Activated T-cell treated with anti-CD3 and anti-CD28 coated beads for 24 hours (primary cell): Measurements from ENCODE around the gene TRIM52.
A peak's percentile ranks its signal among the peaks of the same experiment; 100 is the strongest.
"Not testable (repeated sequence)": the region's sequence is repeated elsewhere in the genome, so short reads cannot be mapped to it uniquely, and the experiment has no call there.

Experiments used
- DNase-seq: peaks from one replicate; pipeline ENCODE4 v3.0.0-alpha.2; 2020; ENCODE audit warnings: low read depth

The TRIM52 gene

DNA sequence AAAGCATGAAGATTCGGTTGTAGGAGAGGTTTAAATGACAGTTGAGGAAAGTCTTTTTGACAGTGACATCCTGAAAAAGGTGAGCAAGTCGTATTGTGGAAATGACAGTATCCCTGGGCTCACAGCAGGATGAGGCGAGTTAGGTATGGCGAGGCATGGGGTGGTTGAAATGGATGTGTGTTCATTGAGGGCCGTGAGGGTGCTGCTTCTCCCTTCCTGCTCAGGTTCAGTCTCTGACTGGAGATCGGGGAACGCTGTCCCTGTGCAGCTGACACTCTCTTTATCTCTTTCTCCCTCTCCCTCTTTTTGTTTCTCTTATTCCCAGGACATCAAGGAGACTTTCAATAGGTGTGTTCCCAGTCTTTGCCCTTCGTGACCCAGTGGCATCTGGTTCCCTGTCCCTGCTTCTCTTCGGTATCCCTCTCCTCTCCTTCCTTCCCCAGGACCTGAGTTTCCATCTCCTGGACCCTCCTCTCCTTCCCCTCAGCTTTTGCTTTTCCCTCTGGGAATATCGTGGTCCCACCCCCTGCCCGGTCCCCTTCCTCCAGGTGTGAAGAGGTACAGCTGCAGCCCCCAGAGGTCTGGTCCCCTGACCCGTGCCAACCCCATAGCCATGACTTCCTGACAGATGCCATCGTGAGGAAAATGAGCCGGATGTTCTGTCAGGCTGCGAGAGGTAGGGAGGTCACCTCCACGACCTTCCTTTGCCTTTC, 27.7 kb downstream of the TRIM52 start:
- no peak for DNase-seq

DNA sequence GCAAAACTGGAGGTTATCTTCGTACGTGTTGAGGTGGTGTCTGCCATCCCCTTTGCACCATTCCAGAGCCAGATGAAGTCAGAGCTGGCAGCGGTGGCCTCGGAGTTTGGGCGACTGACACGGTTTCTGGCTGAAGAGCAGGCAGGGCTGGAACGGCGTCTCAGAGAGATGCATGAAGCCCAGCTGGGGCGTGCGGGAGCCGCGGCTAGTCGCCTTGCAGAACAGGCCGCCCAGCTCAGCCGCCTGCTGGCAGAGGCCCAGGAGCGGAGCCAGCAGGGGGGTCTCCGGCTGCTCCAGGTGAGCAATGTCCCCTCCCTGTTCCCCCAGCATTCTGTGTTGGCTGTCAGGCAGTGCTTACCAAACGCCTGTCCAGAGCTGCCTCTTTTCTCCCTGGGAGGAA, 28.4 kb downstream of the TRIM52 start:
- no peak for DNase-seq

DNA sequence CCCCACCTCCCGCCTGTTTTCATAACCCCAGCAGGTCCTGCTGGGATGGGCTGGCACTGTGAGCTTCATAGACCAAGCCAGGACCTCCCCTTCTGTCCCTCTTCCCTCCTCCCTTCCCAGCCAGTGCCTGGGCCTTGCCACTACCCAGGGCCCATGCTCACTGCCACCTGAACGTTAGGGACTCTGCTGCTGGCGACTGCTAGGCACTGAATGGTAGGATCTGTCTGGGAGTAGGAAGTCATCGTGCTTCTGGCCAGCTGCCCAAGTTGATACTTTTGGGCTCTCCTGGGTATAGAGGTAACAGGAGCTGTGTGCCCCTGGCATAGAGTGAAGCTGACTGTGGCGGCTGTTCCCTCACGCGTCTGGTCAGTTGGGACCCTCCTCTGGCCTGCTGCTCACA, 29.5 kb downstream of the TRIM52 start:
- no peak for DNase-seq

DNA sequence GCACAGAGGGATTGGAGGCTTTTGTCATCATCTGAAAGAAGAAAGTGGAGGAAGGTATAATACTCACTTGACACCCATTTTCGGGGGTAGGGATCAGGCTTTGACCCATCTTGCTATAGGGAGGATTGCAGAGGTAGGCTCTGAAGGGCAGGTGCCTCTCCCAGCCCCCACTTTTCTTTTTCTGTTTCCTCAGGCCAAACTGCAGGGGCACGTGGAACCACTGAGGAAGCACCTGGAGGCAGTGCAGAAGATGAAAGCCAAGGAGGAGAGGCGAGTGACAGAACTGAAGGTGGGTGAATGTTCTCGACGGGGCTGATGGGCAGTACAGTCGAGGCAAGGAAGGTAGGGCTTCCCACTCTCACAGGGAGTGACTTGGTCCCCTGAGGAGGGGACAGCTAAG, 30.4 kb downstream of the TRIM52 start:
- no peak for DNase-seq

DNA sequence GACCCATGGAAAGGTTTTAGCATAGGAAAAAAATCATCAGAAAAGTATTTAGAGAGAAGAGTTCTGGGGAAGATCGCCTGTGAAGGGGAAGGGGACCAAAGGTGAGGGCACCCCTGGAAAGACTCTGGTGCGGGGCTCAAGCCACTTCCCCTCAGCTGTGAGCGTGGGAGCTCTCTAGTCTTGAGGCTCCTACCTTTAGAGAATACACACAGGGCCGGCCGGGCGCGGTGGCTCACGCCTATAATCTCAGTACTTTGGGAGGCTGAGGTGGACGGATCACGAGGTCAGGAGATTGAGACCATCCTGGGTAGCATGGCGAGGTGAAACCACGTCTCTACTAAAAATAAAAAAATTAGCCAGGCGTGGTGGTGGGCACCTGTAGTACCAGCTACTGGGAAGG, 30.9 kb downstream of the TRIM52 start:
- DNase-seq, result no peak

DNA sequence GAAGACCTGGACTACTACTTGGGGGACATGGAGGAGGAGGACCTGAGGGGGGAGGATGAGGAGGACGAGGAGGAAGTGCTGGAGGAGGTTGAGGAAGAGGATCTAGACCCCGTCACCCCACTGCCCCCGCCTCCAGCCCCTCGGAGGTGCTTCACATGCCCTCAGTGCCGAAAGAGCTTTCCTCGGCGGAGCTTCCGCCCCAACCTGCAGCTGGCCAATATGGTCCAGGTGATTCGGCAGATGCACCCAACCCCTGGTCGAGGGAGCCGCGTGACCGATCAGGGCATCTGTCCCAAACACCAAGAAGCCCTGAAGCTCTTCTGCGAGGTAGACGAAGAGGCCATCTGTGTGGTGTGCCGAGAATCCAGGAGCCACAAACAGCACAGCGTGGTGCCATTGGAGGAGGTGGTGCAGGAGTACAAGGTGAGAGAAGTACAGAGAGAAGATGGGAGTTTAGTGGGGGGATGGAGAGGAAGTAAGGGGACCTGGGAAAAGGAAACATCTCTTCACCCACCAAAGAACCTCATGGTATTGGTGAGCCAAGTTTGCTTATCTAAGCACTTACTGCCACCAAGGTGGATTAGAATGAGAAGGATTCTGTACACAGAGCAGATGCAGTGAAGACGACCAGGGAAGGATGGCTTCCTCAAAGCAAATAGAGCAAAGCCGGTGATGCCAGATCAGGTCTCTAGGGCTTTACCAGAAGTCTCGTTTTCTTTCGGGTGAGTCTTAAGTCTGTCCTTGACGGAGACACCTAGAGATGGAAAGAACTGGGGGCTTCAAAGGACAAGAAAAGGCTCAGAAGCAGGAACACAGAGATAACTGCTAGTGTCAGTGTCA, 36.3 kb downstream of the TRIM52 start:
- no peak for DNase-seq

DNA sequence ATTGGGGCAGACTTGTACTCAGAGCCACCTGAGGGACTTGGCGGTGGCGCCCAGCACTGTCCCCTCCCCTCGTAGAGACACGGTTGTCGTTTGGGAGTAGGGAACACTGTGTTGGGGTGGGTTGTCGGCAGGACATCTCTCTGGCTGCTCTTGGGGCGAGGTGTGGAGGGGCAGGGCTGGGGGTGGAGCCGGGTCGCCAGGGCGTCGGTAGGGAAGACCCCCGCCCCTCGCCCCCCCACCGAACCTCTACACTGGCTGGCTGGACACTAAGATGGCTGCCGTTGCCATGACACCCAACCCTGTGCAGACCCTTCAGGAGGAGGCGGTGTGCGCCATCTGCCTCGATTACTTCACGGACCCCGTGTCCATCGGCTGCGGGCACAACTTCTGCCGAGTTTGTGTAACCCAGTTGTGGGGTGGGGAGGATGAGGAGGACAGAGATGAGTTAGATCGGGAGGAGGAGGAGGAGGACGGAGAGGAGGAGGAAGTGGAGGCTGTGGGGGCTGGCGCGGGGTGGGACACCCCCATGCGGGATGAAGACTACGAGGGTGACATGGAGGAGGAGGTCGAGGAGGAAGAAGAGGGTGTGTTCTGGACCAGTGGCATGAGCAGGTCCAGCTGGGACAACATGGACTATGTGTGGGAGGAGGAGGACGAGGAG, 37.1 kb downstream of the TRIM52 start:
- DNase-seq, result no peak

DNA sequence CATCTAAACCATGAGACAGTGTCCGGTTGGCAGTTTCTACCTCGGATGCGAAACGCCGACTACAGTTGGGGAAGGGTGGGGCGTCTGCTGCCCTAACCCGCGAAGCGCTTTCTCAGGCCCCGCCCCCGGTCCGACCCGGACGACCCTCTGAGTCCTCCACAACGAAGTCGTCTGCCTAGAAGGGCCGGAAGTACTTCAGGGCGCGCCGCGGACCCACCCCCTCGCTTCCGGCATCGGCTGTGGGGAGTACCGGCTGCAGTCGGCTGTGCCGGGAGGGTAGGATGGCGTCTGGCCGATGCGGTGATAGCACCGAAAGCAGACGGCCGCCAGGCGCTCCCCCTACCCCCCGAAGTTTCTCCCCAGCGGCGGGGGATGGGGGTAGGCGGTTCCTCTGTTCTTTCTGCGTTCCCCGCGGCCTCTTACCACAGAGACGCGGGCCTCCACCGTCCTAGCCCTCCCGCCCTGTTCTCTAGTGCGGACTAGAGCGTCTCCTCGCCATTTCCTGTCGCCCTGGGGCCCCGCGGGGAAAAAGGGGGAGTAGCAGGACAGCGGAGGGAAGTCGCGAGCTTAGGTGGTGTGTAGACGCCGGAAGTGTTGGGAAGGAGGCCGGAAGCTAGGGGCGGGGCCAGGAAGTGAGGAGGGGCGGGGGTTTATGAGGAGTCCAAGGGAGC, 37.8 kb downstream of the TRIM52 start, which contains the start of gene TRIM41:
TSS of gene TRIM41 (plus strand) at position 224 of the 671 bp plus-strand sequence. CDS start 719 bp downstream, outside the sequence.
- DNase-seq, result peak; percentile 97

DNA sequence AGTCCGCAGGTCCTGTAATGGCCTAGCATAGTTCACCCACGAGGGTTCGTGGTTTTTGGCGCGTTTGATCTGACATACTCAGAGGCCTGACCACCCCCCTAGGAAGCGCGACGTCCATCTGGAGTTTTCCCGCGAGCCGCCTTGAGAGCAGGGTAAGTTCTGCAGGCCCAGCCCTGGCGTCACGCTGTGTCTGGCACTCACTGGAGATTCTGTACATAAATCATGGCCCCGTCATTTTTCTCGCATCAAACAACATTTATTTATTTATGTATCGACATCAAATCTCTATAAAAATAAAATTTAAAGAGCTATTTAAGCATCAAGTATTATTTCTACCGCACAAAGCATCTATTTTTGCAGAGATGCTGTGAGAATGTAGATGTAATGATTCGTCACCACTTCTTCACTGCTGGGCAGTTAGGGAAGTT, 38.3 kb downstream of the TRIM52 start:
- DNase-seq, result no peak

DNA sequence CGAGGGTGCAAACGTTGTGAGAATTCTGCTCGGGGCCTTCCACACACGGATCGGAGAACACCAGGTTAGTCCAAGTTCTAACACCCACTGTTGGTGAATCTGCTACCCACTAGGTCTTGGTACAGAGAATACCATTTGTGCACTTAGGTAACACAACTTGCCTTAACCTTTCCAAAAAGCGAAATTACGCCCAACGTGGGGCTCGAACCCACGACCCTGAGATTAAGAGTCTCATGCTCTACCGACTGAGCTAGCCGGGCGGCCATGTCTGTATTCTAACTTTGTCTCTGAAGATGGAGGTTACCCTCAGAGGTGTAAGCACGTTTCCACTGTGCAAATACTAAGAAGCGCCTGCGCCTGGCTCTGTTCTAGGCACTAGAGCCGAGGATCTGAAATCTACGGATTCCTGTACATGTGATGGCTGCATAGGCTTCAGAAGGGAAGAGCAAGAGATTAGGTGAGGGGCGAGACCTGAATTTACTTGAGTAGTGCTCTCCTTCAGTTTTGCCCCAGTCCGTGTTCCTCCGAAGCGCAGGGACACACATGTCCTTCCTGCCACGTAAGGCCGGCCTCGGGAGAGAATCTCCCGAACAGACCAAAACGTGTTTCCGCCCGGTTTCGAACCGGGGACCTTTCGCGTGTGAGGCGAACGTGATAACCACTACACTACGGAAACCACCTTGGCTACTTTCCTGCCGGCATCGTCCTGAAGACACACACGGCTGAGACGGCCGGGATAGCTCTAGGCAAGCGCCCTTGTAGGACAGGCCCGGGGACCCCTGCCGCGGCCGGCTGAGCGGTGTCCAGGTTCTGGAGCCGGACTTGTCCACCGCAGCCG, 38.9 kb downstream of the TRIM52 start:
- DNase-seq, result peak; percentile 97

DNA sequence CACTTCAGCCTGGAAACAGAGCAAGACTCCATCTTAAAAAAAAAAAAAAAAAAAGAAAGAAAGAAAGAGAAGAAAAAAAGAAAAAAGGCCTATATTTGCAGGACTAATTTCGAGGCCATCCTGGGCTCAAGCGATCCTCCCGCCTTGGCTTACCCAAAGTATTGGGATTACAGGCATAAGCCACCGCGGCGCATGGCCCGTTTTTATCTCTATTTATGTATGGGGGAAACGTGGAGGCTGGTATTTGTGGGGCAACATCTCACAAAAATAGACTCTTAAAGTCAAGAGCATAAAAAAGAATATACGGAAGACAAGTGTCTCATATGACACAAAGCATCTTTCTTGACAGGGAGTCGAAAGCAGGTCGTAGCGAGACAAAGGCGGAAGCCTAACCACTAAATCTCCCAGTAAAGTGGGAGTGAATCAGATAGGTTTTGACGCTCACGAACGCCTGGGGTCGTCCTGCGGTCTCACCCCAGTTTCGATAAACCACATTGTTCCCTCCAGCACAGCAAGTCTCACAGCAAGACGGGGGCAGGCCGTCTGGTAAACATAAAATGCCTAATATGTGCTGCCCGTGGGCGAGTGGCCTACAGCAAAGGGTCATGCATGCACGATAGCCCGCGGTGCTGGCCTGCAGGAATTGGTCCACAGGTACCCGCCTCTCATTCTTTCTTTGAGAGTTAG, 39.7 kb downstream of the TRIM52 start:
- DNase-seq, result no peak

DNA sequence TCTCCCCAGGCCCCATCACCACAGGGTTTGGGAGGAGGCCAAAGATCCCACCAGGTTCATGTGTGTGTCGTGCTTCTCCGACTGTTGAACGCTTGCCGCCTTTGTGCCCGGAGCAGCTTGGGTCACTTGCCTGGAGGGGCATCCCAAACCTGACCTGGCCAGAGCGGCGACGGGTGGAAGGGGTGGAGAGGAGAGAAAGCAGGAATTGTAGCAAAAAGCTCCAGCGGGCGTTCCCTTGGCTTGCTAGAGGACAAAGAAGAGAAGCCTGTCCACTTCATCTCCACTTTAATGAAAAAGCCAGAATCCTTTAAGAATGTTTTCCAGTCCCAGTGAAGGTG, 40.8 kb downstream of the TRIM52 start:
- no peak for DNase-seq

DNA sequence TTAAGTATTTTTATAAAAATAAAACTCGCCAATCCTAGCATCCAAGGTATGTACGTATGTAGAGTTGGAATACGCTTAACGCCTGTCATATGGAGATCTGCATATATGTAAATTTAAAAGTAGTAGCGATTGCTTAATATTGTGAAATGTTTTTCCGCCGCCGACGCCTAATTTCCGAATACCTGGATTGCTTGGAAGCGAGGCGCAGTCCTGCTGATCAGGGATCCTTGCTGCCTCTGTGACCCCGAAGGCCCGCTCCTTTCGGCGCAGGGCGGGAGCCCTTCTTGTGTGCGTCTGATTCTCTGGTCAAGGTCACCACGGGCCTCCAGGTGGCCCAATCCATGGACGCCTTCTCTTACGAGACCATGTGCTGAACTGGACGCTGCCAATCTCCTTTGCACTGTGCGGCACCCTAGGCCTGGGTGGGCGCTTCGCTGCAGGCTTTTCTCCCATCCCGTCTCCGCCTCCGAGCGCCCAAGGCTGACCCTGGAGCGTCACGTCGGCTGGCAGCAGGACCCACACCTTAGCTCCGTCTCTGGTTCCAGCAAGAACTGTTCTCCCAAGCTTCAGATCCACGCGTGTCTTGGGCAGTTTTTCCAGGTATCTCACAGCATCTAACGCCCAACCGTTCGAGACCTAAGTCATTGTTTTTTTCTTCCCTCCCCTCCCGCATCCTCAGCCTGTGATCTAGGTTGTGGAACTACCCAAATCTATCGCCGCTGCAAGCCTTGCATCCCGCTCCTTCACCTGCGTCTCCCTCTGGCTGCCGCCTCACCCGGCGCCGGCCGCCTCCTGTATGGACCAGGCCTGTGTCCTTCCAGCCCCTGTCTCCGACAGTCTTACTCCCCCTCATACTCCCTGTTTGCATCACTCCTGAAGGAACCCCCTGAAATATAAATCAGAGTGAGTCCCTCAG, 41.4 kb downstream of the TRIM52 start:
- no peak for DNase-seq

DNA sequence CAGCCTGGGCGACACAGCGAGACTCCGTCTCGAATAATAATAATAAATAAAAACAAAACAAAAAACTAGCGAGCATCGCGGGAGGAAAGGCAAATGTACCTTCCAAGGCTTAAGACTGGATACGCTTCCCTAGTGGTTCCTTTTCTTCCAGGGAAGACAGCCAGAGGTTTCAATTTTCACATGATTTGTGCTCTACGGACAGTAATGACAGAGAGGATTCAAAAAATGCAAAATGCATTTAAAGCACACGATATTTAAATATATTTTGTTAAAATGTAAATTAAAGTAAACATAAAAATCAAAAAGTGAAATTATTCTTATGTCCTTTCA, 42.2 kb downstream of the TRIM52 start:
- no peak for DNase-seq

DNA sequence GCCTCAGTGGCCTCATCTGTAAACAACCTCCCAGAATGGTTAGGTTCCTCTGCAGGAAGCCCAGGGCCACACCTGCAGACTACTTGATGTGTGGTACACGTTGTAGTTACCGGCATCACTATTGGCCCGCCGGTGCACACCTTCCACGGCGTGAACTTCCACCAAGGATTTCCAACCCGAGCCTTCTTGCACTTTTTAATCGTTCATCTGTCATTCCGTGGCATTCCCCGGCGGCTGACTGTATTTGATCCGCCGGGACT, 43.2 kb downstream of the TRIM52 start:
- no peak for DNase-seq

DNA sequence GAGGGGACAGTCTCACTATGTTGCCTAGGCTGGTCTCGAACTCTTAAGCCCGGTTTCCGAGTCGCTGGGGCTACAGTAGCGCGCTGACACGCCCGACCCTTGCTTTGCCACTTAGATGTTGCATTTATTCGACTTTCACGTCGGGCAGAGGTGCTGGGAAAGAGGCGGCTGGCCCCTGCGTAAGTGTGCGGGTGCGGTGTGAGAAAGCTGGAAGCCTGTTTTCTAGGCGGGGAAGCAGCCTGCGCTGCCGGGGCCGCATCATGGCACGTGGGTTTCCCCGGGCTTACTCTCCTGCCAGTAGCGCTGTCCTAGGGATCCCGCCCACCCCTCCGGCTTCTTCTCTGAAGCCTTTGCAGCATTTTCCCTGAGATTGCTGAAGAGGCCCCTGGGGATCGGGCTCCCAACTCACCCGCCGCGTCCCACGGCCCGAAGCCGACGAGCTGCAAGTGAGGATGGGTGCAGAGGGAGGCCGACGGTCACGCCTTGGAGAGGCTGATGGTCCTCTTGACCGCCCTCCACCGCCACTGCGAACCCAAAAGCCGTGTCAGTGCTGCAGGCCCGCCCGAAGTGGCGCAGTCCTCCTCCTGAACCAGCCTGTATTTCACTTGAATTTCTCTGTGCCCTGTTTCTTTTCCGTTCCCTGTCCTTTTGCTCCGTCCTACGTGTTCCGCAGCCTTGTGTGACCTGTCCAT, 43.7 kb downstream of the TRIM52 start:
- peak; percentile 59 for DNase-seq

DNA sequence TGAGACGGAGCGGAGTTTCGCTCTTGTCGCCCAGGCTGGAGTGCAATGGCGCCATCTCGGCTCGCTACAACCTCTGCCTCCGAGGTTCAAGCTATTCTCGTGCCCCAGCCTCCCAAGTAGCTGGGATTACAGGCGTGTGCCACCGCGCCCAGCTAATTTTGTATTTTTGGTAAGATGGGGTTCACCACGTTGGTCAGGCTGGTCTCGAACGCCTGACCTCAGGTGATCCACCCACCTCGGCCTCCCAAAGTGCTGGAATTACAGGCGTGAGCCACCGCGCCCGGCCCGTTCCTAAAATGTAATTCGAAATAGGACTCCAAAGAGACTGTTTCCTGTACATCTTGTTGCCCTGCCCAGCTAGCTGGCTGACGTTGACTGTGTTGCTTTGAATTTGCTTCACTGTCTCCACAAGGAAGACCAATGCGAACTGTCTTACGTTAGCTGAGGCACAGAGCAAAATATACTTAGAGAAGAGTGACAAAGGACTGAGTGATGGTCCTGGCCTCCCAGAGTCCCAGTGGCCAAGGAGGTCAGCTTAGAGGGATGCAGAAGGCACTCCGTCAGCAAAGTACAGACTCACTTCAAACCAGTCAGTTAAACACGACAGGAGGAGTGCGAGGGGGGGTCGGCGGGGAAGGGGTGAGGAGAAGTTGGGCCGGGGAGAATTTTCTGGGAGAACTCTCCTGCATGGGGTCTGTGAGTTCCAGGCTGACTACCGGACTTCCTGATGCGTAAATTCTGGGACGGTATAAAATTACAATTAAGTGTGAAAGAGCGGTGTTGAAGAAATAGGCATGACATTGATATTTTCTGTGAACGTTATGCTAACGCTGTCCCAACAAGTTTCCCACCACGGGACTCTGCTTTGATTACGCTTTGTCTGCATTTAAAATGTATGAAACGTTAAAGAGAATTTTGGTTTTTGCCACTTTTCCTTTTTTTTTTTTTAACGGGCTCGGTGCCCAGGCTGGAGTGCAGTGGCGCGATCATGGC, 44.6 kb downstream of the TRIM52 start:
- DNase-seq, result no peak

DNA sequence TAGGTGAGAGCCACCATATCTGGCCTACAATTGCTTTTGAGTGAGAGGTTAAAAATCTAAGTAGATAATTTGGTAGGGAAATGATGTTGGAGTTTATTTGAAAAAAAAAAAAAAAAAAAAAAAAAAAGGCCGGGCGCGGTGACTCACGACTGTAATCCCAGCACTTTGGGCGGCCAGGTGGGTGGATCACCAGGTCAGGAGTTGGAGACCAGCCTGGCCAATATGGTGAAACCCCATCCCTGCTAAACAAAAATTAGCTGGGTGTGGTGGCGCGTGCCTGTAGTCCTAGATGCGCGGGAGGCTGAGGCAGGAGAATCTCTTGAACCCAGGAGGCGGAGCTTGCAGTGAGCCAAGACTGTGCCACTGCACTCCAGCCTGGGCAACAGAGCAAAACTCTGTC, 46.7 kb downstream of the TRIM52 start:
- not testable (repeated sequence) for DNase-seq
